ENCODE results near the gene SYNGR2.

DNA sequence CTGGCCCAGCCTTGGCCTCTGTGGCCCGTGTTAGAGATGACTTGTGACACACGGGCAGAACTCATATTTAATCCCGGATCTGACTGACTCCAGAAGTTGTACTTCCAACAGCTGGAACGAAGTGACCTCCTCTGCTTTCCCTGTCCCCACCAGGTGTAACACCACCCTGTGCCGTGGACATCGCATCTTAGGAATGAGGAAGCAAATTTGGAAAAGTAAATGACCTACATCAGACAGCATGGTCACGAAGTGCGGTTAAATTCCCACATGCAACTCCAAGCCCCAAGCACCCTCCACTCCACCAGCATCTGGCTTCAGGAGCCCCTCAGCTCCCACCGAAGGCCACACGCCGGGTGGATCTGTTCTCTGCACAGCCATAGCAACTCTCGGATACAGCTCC lies 15.5 kb downstream of the SYNGR2 start:
- TF ChIP-seq, protein P1, sequence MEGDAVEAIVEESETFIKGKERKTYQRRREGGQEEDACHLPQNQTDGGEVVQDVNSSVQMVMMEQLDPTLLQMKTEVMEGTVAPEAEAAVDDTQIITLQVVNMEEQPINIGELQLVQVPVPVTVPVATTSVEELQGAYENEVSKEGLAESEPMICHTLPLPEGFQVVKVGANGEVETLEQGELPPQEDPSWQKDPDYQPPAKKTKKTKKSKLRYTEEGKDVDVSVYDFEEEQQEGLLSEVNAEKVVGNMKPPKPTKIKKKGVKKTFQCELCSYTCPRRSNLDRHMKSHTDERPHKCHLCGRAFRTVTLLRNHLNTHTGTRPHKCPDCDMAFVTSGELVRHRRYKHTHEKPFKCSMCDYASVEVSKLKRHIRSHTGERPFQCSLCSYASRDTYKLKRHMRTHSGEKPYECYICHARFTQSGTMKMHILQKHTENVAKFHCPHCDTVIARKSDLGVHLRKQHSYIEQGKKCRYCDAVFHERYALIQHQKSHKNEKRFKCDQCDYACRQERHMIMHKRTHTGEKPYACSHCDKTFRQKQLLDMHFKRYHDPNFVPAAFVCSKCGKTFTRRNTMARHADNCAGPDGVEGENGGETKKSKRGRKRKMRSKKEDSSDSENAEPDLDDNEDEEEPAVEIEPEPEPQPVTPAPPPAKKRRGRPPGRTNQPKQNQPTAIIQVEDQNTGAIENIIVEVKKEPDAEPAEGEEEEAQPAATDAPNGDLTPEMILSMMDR (conservative IDR thresholded peaks at IDR 0.05; ENCODE audit: low read depth in 2 of 2) = no peak
- no peak for TF ChIP-seq POLR2AphosphoS5 (IDR thresholded peaks at IDR 0.05; ENCODE audit: low read depth)
- TF ChIP-seq EZH2 (IDR thresholded peaks at IDR 0.05; ENCODE audit: low read depth, unreplicated experiment) = no peak
- TF ChIP-seq, protein P2, sequence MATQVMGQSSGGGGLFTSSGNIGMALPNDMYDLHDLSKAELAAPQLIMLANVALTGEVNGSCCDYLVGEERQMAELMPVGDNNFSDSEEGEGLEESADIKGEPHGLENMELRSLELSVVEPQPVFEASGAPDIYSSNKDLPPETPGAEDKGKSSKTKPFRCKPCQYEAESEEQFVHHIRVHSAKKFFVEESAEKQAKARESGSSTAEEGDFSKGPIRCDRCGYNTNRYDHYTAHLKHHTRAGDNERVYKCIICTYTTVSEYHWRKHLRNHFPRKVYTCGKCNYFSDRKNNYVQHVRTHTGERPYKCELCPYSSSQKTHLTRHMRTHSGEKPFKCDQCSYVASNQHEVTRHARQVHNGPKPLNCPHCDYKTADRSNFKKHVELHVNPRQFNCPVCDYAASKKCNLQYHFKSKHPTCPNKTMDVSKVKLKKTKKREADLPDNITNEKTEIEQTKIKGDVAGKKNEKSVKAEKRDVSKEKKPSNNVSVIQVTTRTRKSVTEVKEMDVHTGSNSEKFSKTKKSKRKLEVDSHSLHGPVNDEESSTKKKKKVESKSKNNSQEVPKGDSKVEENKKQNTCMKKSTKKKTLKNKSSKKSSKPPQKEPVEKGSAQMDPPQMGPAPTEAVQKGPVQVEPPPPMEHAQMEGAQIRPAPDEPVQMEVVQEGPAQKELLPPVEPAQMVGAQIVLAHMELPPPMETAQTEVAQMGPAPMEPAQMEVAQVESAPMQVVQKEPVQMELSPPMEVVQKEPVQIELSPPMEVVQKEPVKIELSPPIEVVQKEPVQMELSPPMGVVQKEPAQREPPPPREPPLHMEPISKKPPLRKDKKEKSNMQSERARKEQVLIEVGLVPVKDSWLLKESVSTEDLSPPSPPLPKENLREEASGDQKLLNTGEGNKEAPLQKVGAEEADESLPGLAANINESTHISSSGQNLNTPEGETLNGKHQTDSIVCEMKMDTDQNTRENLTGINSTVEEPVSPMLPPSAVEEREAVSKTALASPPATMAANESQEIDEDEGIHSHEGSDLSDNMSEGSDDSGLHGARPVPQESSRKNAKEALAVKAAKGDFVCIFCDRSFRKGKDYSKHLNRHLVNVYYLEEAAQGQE (IDR thresholded peaks at IDR 0.05; ENCODE audit: unreplicated experiment) = no peak
- no peak for TF ChIP-seq CREB1 (CRISPR knock-in tag; IDR thresholded peaks at IDR 0.05; ENCODE audit: low read depth)
